Measurements from ENCODE around the gene KCNIP1.

Gene KCNIP1

DNA sequence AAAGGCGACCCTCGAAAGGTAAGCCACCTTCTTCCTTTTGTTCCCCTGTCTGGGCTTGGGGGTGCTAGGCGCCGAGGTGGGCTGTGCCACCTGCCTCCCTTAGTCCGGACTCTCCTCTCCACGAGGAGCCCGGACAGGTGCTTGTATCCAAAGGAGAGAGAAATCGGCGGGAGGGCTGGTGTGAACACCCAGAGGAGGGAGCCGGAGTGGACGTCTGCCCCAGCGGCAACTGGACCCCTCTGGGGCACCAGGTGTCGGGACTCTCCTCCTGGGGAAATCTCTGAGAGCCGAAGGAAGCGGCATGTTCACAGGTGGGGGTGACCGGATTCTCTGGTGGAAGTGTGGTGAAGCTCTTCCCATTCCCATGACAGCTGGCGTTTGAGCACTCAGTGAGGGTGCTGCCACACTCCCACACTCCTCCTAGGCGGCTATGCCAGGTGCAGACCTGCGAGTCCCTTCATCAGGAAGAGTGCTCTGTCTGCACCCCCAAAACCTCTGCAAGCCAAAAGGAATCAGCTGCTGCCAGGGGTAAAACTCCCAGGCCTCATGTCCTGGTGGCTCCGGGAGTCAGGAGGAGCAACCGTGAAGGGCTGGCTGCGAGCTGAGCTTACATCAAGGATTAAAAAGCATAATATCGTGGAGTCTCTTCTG is 921 bp downstream of the KCNIP1 start:
- DNase-seq (ENCODE audit: extremely low spot score, insufficient read length, low read depth) = no peak
- FAIRE-seq = no peak

- FAIRE-seq (no peak), DNase-seq (ENCODE audit: extremely low spot score, insufficient read length, low read depth) (no peak)
These were observed 4.2 kb downstream of the KCNIP1 start for GRCh38 chr5:170508036-170508435.

GRCh38 chr5:170508660-170509347 is 5.0 kb downstream of the KCNIP1 start:
- no peak for FAIRE-seq

DNA sequence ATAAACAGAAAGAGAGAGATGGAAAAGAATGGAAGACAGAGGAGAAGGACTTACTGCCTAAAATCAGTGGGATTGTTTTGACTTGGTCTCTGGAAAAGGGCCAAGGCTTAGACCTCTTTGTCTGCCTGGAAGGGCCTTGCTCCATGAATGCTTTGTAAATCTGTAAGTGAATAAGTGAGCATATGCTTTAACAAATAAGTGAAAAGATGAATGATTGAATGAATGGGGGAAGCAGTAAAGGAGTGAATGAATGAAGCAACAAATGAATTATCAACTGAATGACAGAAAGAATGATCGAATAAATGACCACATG is 5.5 kb downstream of the KCNIP1 start:
- FAIRE-seq = no peak
- DNase-seq (ENCODE audit: extremely low spot score, insufficient read length, low read depth) = no peak

More at GRCh38 chr5:170508660-170509347, 5.0 kb downstream of the KCNIP1 start:
- no peak for DNase-seq (ENCODE audit: extremely low spot score, insufficient read length, low read depth)

GRCh38 chr5:170510126-170510525 is 6.3 kb downstream of the KCNIP1 start:
- FAIRE-seq = no peak
- no peak for DNase-seq (ENCODE audit: extremely low spot score, insufficient read length, low read depth)

GRCh38 chr5:170510559-170510958 is 6.7 kb downstream of the KCNIP1 start:
- FAIRE-seq = no peak
- no peak for DNase-seq (ENCODE audit: extremely low spot score, insufficient read length, low read depth)

DNA sequence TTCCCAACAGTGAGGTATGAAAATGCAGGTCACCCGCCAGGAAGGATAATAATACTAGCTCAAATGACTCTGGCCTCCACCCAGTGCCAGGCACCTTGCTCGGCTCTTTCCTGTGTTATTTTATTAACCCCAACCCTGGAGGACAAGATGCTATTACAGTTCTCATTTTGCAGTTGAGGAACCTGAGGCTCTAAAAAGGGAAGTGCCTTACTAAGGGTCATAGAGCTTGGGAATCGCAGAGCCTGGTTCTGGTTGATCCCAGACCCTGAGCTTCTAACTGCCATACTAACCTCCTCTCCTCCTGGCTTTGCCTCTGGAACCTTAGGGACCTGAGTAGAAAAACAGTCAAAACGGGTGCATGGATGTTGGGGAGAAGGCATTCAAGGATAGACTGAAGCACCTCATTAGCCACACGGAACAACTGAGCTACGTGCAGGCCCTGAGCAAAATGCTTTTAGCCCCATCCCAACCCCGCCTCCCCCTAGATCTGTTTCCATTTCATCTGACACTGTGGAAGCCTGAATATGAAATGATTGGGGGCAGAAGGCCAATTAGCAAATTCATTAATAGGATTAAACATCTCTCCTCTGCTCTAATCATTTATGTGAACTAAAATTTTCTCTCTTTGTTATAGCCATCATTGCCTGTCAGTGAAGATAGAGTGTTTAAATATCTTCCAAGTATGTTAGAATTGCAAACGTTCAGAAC is 7.9 kb downstream of the KCNIP1 start:
- DNase-seq (ENCODE audit: extremely low spot score, insufficient read length, low read depth) = no peak
- no peak for FAIRE-seq

DNA sequence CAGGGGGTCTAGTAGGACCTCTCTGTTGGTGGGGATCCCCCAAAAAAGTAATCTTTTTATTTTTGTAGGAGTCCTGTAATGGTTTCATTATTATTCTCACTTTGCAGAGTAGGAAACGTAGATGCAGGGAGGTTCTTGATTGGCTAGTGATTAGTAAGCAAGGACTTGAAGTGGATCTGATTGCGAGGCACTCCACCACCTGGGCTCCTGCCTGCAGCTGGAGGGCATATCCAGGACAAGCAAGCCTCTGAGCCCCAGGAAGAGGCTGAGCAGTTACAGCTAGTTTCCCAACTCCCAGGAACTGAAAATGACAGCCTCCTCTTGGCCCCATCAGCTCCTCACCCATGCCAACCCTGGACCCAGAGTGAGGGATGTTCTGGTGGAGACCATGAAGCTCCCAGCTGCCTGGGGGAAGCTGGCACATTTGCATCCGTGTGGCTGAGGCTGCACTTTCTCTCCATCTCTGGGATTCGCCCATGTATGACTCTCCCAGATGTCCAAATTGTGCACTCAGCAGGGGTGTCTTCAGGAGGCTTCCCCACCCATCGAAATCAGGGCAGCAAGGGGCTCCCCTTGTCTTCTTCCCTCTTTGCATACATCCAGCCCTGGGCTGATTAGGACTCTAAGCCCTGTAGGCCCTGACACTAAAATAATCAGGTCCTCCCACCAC is 10.2 kb downstream of the KCNIP1 start:
- DNase-seq (ENCODE audit: extremely low spot score, insufficient read length, low read depth) (no peak), FAIRE-seq (no peak)

DNA sequence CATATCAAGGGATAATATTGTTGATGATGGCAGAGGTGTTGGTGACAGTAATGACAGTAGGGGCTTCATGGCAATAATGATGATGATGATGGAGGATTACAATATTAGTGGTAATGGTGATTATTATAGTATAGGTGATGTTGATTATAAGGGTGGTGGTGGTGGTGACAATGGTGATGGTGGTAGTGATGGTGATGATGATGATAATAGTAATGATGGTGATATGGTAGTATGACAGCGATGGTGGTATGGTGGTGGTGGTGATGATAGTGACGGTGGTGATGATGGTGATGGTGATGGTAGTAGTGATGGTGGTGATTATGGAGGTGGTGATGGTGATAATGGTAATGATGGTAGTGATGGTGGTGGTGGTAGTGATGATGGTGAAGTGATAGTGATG is 13.6 kb downstream of the KCNIP1 start:
- DNase-seq (ENCODE audit: extremely low spot score, insufficient read length, low read depth) (no peak), FAIRE-seq (no peak)

GRCh38 chr5:170518277-170518676 is 14.5 kb downstream of the KCNIP1 start:
- DNase-seq (ENCODE audit: extremely low spot score, insufficient read length, low read depth) (no peak), FAIRE-seq (no peak)

- DNase-seq (ENCODE audit: extremely low spot score, insufficient read length, low read depth) (no peak), FAIRE-seq (no peak)
These were observed 15.7 kb downstream of the KCNIP1 start for GRCh38 chr5:170519549-170519948.

GRCh38 chr5:170520372-170520771 is 16.6 kb downstream of the KCNIP1 start:
- FAIRE-seq = no peak

DNA sequence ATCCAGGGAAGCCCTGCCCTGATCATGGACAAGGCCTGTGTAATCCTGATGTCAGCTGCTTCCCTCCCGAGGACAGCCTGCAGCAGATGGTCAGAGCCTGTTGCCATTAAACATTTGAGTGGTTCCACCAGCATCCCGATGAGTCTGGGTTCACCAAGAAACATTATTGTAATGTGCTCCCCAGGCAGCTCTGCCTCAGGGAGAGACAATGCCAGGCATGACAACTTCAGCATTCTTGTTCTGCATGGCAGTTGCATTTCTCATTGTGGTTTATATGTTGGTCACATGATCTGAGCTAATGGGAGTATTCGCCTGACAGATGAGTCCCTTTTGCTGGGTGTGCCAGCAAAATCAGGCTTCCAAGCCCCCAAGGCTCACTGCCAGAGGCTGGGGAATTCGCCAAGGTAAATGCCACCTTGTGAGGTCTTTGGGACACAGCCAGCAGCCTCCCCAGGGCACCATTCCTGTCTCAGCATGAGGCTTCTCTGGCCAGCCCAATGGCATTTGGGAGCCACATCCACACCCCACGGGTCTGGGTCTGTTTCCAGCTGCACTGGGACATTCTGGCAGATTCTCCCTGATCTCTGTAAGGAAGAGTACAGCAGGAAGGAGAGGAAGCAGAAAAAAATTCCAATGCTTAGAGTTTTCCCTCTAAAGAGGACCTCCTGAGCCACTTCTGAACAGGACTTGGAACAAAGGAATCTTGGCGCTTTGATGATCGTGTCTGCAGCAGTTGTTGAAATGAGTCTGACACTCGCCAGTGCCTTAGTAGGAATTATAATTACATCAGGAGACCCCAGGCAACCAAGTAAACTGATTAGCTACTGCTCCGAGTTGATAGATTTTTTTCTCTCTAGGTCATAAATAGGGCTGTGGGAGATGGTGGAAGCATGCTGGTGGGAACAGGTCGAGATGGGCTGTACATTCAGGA is 18.7 kb downstream of the KCNIP1 start:
- no peak for FAIRE-seq
- DNase-seq (ENCODE audit: extremely low spot score, insufficient read length, low read depth) = no peak

More at GRCh38 chr5:170520372-170520771, 16.6 kb downstream of the KCNIP1 start:
- DNase-seq (ENCODE audit: extremely low spot score, insufficient read length, low read depth) = no peak

DNA sequence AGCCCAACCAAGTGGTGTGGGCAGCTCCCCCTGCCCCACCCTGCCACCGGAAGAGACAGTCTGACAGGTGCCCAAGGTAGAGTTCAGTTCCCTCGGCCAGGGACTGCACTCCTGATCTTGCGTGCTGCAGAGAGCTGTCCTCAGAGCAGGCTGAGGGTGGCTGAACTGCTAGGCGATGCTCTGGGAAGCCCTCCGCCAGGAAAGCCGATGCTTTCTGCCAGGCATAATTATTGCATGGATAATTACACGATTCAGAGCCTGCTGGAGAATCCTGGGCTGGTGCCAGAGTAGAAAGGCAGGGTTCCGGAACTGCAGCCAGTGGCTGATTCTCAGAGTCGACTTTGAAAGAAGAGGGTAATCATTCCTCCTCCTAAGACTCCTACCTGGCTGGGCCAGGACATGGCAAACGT is 19.3 kb downstream of the KCNIP1 start:
- DNase-seq (ENCODE audit: extremely low spot score, insufficient read length, low read depth) (no peak), FAIRE-seq (no peak)

DNA sequence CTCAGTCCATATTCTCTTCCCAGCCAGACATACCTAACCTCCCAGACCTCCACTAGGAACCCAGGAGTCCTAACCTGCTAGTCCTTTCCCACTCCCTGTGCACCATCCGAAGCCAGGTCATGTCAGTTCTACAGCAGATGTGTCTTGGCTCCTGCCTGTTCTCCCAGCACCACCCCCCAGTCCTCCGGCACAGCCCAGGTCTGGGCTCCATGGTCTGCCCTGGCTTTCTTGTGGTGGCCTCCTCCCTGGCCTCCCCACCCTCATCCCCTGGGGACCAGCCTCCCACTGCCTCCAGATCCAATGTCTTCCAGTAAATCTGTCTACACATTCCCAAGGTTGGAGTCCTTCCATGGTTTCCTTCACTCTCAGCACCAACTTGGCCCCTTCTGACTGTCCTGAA is 20.0 kb downstream of the KCNIP1 start:
- DNase-seq (ENCODE audit: extremely low spot score, insufficient read length, low read depth) = no peak
- no peak for FAIRE-seq

- no peak for DNase-seq (ENCODE audit: extremely low spot score, insufficient read length, low read depth)
- no peak for FAIRE-seq
These were observed 20.8 kb downstream of the KCNIP1 start for GRCh38 chr5:170524576-170524975.

DNA sequence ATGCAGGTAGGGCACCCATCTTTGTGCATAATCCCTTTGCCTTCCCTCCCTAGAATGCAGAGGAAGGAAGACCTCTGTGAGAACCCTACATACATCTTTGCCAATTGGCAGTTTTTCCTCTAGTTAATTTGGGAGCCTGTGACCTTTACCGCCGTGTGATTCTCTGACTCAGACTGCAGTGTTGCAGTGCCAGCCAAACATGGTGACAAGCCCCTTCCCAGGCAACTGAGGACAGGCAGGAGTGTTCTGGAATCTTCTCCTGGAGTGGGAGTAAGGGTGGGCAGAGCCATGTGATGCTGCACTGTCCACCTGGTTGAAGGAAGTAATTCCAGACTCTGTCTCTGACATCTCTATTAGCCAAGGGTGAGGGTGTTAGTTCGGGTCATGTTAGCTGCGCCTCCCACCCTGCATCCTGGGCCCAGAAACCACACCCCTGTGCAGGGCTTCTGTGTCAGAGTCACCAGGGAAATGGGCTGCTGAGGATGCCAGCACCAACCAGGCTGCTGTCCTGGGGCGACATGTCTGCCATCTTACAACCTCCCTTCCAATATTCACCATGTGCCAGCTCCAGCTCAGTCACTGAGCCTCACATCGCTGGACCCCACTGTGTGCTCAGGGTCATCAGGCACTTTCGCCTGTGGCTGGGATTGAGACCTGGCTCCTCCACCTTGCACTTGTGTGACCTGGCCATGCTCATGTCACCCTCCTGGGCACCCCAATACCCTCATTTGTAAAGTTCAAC is 21.8 kb downstream of the KCNIP1 start:
- DNase-seq (ENCODE audit: extremely low spot score, insufficient read length, low read depth) (no peak), FAIRE-seq (no peak)

- FAIRE-seq = no peak
- no peak for DNase-seq (ENCODE audit: extremely low spot score, insufficient read length, low read depth)
These were observed 24.2 kb downstream of the KCNIP1 start for GRCh38 chr5:170527991-170528390.

- FAIRE-seq = no peak
- DNase-seq (ENCODE audit: extremely low spot score, insufficient read length, low read depth) = no peak
These were observed 25.2 kb downstream of the KCNIP1 start for GRCh38 chr5:170528976-170529375.

Measured in GM18507 (cell line).